HS-27A (cell line): Measurements from ENCODE around the gene TMEM204.
"Not testable (repeated sequence)": the region's sequence is repeated elsewhere in the genome, so short reads cannot be mapped to it uniquely, and the experiment has no call there.

Source experiments
- DNase-seq: peaks from one replicate; pipeline ENCODE4 v3.0.0-alpha.2; 2012; ENCODE audit warnings: low read depth, missing footprints

TMEM204 gene

GRCh38 chr16:1595511-1595910 lies 62.0 kb downstream of the TMEM204 start:
- DNase-seq: not testable (repeated sequence)

- no peak for DNase-seq
These were observed 63.0 kb downstream of the TMEM204 start for GRCh38 chr16:1596516-1596915.

GRCh38 chr16:1597154-1597553 lies 63.7 kb downstream of the TMEM204 start:
- no peak for DNase-seq

- DNase-seq: no peak
These were observed 67.6 kb downstream of the TMEM204 start for GRCh38 chr16:1601031-1601430.

GRCh38 chr16:1601489-1601888 lies 68.0 kb downstream of the TMEM204 start:
- DNase-seq: no peak

- no peak for DNase-seq
These were observed 68.8 kb downstream of the TMEM204 start for GRCh38 chr16:1602285-1602684.
